Hypothalamus (tissue), 51 donors: ENCODE data around the gene RBPJ.

Source experiments
- DNase-seq, 51 donors: peaks; one replicate each; lab custom pipeline; 2025; lab: John Stamatoyannopoulos, UW

The RBPJ gene

DNA sequence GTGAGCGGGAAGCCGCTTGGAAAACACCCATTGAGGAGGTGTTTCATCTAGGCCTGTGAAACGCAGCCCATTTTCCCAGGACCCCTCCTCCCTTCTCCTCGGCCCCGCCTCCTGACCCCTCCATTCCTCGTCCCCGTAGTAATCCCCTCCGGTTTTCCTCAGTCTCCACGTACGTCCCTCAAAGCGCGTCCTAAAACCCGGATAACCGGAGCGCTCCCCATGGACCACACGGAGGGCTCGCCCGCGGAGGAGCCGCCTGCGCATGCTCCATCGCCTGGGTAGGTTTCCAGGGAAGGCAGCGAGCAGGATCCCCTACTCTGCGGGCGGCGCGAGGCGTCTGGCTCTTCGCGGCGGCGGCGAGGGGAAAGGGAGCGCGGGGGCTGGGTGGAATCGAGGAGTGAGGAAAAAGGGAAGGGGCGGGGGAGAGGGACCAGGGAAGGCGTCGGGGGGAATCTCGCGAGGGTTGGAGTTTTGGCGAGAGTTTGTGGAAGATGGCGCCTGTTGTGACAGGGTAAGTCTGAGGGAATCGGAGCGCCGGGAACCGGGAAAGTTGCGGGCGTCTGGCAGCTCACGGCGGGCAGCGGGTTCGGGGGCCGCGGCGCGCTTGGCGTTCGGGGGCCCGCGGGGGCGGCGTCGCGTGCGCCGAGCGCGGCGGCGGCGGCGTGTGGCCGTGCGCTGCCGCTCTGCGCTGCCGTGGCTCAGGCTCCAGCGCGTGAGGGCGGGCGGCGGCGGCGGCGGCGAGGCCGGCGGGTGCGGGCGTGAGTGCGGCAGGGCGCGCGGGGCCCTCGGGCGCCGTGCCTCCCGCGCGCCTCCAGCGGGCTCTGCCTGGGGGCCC is at the start of gene RBPJ:
TSS of gene RBPJ (plus strand) at position 477 of the 835 bp plus-strand sequence. CDS start at position 492, 15 bp downstream.
- peak; percentile 62 to 97 (median 89) for DNase-seq

DNA sequence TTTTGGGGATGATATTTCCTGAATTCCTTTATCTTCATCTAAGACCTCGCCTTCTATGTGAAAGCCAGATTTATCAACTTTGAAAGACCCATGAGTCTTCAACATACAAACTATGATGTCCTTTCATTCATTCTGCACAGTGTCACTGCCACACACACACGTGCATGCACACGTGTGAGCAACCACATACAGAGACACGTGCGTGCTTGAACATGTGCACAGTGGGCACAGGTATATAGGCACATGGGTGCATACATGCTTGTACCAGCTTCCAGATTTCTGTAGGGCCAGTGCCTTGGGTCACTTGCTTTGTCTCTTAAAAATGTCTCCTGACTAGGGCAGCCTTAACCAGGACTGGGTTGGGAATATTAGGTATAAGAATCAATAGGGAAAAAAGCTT is 49.1 kb upstream of the RBPJ start:
- DNase-seq, result no peak

DNA sequence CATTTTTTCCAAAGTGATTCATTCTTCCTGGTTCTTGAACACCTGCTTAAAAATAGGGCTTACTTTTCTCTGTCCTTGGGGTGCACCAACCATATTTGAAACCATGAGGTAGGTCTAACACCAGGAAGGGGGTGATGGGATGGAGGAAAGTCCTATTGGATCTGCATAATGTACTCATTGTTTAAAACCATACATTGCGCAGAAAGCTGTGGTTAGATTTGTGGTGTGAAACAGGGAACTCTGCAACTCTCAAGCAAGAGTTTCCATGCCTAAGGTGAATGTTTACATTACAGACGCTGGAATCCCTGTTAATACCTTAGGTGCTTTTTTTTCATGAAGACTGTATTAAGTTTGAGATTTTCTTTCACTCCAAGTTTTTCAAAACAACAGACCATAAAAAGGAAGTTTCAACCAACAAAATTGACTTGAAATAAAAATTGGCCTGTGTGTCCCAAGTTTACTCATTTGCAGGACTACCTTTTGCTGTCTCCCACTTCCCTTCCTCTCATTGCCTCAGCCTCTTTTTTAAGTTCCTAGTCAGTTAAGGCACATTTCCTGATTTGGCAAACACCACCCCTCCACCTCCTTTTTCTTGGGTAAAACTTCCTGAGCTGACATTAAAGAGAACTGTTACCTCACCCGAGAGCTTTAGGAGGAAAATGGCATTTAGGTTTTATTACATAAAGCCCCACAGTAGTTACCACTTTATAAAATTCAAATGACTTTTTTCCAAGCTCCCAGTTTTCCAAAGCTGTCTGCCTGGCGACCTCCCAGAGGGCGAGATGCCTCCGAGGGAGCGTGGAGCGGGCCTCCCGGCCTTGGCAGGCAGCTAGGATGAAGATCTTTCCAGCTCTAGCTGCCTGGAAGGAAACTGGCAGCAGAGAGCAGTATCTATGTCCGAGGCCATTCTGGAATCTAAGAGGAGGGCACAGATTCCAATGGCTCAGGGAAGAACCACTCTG is 47.9 kb upstream of the RBPJ start:
- peak in 15 of 51 donors; percentile 1 to 30 (median 10) for DNase-seq

DNA sequence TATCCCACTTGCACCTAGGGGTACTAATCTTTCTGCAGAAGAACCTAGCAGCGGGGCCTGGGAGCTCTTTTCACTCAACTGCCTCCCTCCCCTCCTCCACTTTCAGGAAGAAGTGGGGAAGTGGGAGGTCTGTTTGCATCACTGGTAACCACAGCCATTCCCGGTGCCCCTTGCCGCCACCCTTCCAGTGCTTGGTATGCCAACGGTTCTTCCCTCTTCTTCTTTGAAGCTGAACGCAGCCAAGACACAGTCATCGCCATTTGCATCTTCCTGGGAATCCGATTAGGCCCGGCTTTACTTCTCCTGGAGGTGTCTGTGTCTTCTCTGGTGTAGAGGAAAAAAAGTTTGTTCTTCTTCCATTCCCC is 47.2 kb upstream of the RBPJ start:
- peak in 12 of 51 donors; percentile 1 to 30 (median 10) for DNase-seq

DNA sequence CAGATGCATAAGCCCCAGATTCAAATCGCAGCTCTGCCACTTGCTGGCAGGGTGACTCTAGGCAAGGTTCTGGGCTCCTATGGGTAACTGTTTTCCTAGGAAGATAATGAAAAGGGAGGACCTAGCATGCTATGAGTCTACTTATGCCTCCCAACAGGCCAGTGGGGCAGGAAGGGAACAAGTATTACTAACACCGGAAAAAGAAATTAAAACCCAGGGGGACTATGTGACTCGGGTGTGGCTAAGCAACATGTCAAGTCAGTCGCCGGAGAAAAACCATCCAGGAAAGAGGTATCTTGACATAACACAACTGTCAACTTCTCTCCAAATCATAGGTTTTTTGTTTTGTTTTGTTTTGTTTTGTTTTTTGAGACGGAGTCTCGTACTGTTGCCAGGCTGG is 45.5 kb upstream of the RBPJ start:
- no peak for DNase-seq

DNA sequence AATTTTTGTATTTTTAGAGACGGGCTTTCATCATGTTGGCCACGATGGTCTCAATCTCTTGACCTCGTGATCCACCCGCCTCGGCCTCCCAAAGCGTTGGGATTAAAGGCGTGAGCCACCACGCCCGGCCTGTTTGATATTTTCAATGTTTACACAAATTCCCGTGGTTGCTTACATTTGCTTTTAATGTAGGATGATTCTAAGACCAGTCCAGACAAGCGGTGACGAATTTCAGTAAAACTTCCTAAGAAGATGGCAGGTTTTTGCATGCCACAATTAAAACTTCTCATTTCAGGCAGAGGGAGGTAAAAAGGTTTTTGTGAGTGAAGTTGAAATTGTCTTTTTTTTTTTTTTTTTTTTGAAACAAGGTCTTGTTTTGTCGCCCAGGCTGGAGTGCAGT is 41.4 kb upstream of the RBPJ start:
- DNase-seq, result no peak

DNA sequence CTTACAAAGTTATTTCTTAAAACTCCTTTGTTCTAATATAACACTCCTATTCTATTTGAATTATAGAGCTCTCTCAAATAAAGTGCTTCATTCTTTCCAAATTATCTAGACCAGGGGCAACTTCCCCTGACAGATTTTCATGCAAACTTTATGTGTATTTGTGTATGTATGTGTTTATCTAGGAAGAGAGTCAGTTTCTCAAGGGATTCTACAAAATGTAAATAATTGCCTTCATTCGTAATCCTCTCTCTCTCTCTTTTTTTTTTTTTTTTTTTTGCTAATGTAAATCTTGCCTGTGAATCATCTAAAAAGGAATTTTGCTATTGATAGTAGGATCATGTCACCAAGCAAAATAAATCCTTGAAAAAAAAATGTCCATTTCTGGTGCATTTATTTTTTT is 38.9 kb upstream of the RBPJ start:
- no peak for DNase-seq

DNA sequence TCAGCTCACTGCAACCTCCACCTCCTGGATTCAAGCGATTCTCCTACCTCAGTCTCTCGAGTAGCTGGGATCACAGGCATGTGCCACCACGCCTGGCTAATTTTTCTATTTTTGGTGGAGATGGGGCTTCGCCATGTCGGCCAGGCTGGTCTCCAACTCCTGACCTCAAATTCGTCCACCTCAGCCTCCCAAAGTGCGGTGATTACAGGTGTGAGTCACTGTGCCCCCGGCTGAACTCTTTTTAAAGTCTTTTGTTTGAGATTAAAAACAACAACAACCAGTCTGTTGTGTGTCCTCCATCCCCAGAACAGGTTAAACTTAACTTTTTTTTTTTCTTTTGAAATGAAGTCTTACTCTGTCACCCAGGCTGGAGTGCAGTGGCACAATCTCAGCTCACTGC is 36.3 kb upstream of the RBPJ start:
- DNase-seq, result no peak

DNA sequence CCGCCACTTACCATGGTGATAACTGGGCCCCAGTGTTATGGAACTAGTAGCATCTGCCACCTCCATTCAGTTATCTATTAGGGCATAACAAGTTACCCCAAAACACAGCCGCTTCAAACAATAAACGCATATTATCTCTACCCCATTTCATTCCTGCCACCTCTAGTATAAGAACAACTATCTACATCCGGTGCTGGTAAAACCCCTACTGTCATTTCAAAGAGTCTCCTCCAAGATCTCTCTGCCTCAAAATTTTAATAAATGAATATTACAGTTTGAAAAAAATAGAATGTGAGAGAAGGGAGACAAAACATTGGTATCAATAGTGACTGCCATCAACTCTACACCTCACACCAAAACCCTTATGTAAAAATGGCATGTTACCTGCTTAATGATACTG is 35.5 kb upstream of the RBPJ start:
- no peak for DNase-seq

DNA sequence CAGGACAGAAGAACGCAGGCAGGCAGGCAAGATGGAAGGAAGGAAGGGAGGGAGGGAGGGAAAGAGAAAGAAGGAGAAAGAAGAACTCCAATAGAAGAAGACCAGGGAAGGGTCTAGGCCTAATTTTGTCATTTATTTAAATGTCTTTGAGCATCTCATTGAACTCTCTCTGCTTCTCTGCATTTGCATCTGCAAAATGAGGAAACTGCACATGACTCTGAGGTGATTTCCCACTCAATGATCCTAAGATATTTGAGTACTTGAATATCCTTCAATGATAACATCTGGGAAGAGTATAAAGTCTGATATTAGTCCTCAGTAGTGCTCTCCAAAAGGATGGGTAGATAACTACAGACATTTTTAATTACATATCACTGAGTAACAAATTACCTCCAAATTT is 33.1 kb upstream of the RBPJ start:
- no peak for DNase-seq

DNA sequence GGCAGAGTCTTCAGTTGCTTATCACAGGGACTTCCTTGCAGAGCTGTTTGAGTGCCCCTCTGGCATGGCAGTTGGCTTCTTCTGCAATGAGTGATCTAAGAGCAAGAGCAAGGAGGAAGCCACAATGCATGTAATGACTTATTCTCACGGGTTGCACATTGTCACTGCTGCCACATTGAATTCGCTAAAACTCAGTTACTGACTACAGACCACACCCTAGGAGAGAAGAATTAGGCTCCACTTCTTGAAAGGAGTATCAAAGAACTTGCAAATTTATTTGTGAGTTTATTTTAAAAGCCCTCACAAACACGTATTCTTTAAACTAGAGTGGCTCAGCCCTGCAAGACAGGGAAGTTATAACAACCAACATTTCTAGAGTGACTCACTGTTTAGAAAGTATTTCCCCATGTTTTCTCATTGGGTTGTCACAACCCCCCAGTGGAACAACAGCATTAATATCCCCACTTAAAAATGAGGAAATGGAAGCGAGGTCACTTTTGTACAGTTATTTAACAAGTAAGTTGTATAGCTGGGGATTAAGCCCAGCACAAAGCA is 32.4 kb upstream of the RBPJ start:
- DNase-seq, result peak in 1 of 51 donors; percentile 2

DNA sequence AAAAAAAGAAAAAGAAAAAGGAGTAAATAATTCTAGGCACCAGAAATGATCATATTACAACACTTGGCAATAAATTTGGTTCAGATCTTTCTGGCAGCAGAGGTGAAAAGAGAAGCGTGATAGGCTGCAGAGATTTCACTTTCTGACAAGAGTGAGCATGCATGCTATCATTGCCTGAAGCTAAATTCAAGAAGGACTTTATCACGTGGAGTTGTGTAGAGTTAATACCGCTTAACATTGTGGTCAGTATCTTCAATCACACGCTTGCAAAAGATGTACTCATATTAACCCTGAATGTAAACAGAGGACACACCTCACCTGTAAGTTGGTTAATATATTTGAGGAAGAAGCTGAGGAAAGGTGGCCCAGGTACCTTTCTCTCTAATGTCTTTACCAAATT is 31.4 kb upstream of the RBPJ start:
- no peak for DNase-seq

DNA sequence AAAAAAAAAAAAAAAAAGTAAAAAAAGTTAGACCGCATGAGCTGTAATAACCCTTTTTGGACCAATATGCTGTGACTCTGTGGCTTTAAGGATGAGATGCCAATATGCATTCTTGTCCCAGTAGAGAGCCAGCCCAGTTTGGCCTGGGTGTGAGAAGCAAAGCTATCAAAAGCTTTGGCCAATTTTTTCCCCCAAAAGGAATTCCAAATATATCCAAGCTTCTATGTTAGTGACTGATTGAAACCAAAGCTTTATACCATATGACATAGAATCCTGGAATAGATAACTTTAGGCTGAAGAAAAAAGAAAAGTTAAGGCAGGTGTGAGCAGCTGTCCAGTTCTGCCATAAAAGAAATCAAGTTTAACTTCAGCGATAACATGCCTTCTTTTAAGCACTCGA is 30.5 kb upstream of the RBPJ start:
- DNase-seq, result no peak

DNA sequence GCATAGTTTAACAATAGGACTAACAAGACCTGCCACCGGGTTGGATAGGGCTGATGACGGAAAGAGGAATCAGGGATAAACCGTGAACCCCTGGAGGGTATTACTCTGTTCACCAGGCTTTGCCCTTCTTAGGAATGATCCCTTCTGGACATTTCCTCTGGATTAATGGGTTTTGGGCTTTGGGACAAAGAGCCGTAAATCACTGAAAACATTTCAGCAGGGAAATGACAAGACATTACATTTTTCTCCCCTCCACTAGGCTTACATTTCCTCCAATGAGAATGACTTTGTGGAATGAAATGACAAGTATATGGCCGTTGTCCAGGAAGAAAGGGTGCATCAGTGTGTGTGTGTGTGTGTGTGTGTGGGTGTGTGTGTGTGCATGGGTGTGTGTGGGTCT is 25.9 kb upstream of the RBPJ start:
- DNase-seq, result no peak

DNA sequence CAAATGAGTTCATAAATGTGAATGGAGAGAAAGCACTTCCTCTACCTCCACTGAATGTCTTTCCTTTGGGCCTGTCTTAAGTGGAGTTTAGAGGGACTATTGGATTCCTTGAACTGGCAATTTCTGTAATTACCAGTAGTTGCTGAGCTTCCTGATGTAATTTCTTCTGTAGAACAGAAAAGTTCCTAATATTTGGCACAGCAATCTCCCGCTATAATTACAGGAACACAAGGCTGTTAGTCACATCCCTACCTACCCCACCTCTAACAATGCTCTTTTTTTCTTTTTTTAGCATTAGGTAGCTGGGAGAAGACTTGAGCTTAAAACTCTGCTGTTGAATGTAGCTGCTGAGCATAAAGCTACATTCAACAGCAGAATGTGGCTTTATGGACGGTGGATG is 24.8 kb upstream of the RBPJ start:
- DNase-seq, result no peak

DNA sequence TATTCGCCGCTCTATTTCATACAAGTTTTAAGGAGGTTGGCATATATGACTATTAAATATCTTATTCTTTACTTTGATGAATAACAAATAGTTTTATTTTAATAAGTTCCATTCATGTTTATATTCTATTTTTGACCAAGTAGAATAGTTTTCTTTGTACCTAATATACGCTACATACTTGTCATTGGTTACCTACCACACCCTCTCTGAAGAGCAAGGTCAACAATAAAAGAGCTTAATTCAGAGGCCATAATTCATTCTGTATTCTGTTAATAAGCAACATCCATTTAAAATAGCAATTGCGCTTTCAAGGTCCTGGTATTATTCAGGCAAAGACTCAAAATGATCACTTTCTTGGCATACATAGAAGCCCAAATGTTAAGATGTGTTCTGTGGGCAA is 24.3 kb upstream of the RBPJ start:
- DNase-seq, result no peak

DNA sequence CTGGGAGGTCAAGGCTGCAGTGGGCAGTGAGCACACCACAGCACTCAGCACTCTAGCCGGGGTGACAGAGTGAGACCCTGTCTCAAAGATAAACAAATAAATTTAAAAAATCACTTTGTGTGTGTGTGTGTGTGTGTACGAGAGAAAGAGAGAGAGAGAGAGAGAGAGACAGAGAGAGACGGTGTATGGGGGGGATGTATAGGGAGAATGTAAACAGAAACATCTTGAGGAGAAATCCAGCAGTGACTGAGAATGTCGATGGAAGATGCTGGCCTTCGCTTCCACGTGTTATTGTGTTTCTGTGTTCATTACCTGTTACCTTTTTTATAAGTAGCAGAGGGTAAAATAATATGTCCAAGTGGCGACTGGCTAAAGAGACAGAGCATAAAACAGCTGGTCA is 23.6 kb upstream of the RBPJ start:
- no peak for DNase-seq

DNA sequence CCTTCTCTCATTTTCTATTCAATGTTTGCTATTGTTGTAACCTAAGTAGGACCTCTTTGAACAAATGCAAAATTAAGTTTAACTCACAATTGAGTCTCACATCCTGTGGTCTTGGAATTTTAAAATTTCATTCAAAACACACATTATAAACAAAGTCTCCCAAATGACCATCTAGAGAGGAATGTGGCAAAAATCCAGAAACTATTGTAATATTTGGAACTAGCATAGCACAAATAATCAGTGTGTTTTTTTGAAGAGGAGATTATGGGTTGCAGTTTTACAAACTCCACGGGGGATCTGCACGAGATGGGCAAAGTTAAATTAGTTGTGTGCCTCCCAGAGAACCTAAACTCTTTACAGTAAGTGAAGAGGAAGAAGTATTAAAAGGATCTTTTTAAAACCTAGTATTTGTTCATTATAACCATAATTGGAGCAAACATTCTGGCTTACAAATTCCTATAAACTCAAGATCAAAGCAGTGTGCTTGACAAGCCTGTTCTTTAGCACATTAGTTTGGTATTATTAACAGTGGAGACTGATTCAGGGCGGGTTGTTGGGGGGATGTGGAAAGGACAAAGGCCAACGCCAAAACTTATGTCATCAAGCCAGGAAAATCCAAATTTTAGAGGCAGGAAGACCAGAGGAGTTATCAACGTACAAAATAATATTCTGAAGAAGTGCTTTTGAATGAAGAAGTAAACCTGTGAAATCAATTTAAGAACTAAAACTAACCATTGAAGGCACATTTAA is 22.4 kb upstream of the RBPJ start:
- no peak for DNase-seq

DNA sequence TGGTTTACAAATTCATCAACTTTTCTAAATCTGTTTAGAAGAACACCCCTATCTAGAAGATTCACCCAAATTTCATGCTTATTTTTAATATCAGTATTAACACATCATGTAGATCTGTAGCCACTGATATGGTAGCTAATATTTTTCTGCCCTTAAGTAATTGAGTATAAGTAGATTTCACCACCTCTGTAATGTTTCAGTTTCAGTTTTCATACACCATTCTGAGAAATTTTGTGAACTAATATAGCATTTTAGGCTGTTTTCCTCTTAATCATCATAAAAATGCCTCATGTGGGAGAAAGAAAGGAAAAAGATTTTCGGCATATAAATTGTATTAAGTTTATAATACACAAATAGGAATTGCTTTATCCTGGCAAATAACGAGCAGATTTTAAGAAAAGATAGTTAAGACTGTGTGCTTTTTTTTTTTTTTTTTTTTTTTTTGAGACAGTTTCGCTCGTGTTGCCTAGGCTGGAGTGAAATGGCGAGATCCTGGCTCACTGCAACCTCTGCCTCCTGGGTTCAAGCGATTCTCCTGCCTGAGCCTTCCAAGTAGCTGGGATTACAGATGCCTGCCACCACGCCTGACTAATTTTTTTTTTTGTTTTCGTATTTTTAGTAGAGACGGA is 21.4 kb upstream of the RBPJ start:
- no peak for DNase-seq
